Measurements from ENCODE around the gene ADAMTSL3. TPM values are rescaled to one million over a fixed set of nuclear protein-coding genes. Genes with fewer than 3 reads are reported as not detected.

Gene ADAMTSL3
- polyA plus RNA-seq, 1 donor from 2014 or later, result 0.51 TPM

GRCh38 chr15:83716605-83717004 is 62.7 kb downstream of the ADAMTSL3 start:
- Histone ChIP-seq H3K9ac (ENCODE audit: low read length) (no peak overlapping the region), H3K9me3 (ENCODE audit: low read length) (no peaks in the 10 kb centered on the region), H3K79me2 (replicated peaks; ENCODE audit: insufficient read depth, low read length) (no peaks in the 10 kb centered on the region), H2AFZ (ENCODE audit: low read depth, low read length) (no peak overlapping the region), H3K27me3 (ENCODE audit: insufficient read depth, low read depth, low read length) (no peaks in the 10 kb centered on the region), H3K27ac (ENCODE audit: low read length) (peak overlapping the region; percentile 68), H3K36me3 (ENCODE audit: insufficient read depth, low read length) (no peaks in the 10 kb centered on the region), H3K4me2 (ENCODE audit: low read length) (peak overlapping the region; percentile 14), H3F3A (ENCODE audit: insufficient read depth, low read length, poor library complexity, severe bottlenecking) (no peaks in the 10 kb centered on the region), H3K4me3 (ENCODE audit: low read length) (peak overlapping the region; percentile 20), H4K20me1 (ENCODE audit: insufficient read depth) (no peaks in the 10 kb centered on the region), H3K9me2 (ENCODE audit: insufficient read depth, low read length) (no peaks in the 10 kb centered on the region)
- no peak for TF ChIP-seq CTCF (IDR thresholded peaks at IDR 0.05; ENCODE audit: poor library complexity, severe bottlenecking)
- peak; percentile 72 for TF ChIP-seq REST (IDR thresholded peaks at IDR 0.05; ENCODE audit: borderline replicate concordance)

- H3K79me2 ChIP-seq (replicated peaks; ENCODE audit: insufficient read depth, low read length), result no peaks in the 10 kb centered on the region
- H4K20me1 ChIP-seq (ENCODE audit: insufficient read depth), result no peaks in the 10 kb centered on the region
- no peaks in the 10 kb centered on the region for H3K27me3 ChIP-seq (ENCODE audit: insufficient read depth, low read depth, low read length)
- H3K9me3 ChIP-seq (ENCODE audit: low read length), result no peaks in the 10 kb centered on the region
- peak overlapping the region; percentile 14 for H3K4me2 ChIP-seq (ENCODE audit: low read length)
- TF ChIP-seq POLR2AphosphoS5 (IDR thresholded peaks at IDR 0.05) (peak; percentile 97), EZH2 (IDR thresholded peaks at IDR 0.05; ENCODE audit: borderline replicate concordance, insufficient read depth, low read length, poor library complexity, severe bottlenecking) (no peak), TAF1 (IDR thresholded peaks at IDR 0.05; ENCODE audit: low read depth) (no peak), EP300 (conservative IDR thresholded peaks at IDR 0.05; ENCODE audit: poor library complexity, severe bottlenecking) (peak; percentile 96), MXI1 (conservative IDR thresholded peaks at IDR 0.05; ENCODE audit: poor library complexity, severe bottlenecking) (no peak), REST (IDR thresholded peaks at IDR 0.05; ENCODE audit: borderline replicate concordance) (no peak), RAD21 (conservative IDR thresholded peaks at IDR 0.05) (no peak)
- H3K27ac ChIP-seq (ENCODE audit: low read length), result peak overlapping the region; percentile 68
- no peaks in the 10 kb centered on the region for H3K9me2 ChIP-seq (ENCODE audit: insufficient read depth, low read length)
- H3K4me3 ChIP-seq (ENCODE audit: low read length), result peak overlapping the region; percentile 20
- no peak overlapping the region for H2AFZ ChIP-seq (ENCODE audit: low read depth, low read length)
- H3K36me3 ChIP-seq (ENCODE audit: insufficient read depth, low read length), result no peaks in the 10 kb centered on the region
- no peak overlapping the region for H3K9ac ChIP-seq (ENCODE audit: low read length)
- H3F3A ChIP-seq (ENCODE audit: insufficient read depth, low read length, poor library complexity, severe bottlenecking), result no peaks in the 10 kb centered on the region
Measured at GRCh38 chr15:83717010-83717409, 63.1 kb downstream of the ADAMTSL3 start.

Measured in neural cell (in vitro differentiated cells).